Stomach (tissue), 9 donors: ENCODE data around the gene MAP3K1. TPM values are rescaled to one million over a fixed set of nuclear protein-coding genes. Genes with fewer than 3 reads are reported as not detected.
"Not testable (repeated sequence)": the region's sequence is repeated elsewhere in the genome, so short reads cannot be mapped to it uniquely, and the experiment has no call there.

Experiments
- DNase-seq, 2 donors: peaks; one replicate each; pipeline versions ENCODE4 v3.0.0 to v3.0.0-alpha.2; 2013 to 2019
- H3K27ac ChIP-seq, 5 donors: fragments of 200-600 bp in 4 of 5; sonication (generic) in 4 of 5; one replicate each; pipeline ENCODE4 v1.5.1; 2013 to 2019; ENCODE audit warnings: mild to moderate bottlenecking in 1 of 5, moderate library complexity in 1 of 5
- H3K27me3 ChIP-seq, 3 donors: fragments of 200-600 bp; sonication (generic); one replicate each; pipeline ENCODE4 v1.5.1; 2017 to 2019; ENCODE audit warnings: mixed run types in 1 of 3
- H3K36me3 ChIP-seq, 4 donors: fragments of 200-600 bp; sonication (generic); 1 replicate in 3 of 4; 2 replicates in 1 of 4; pipeline ENCODE4 v1.5.1; 2016 to 2019
- H3K4me1 ChIP-seq, 4 donors: fragments of 200-600 bp; sonication (generic); one replicate each; pipeline ENCODE4 v1.5.1; 2016 to 2019
- H3K4me3 ChIP-seq, 4 donors: fragments of 200-600 bp; sonication (generic) in 3 of 4; one replicate each; pipeline ENCODE4 v1.5.1; 2016 to 2019; ENCODE audit warnings: mild to moderate bottlenecking in 1 of 4
- H3K9me3 ChIP-seq, 4 donors: fragments of 200-600 bp; sonication (generic); one replicate each; pipeline ENCODE4 v1.5.1; 2016 to 2019
- EP300 ChIP-seq: sonication (generic); formaldehyde crosslinking; IDR thresholded peaks from one replicate; pipeline ENCODE4 v1.6.1; 2017; ENCODE audit warnings: antibody characterized with exemption
- POLR2A ChIP-seq, 4 donors: fragments of 450-650 bp; IDR thresholded peaks; one replicate each; pipeline ENCODE4 v1.6.1; 2016; ENCODE audit warnings: antibody characterized with exemption in 4 of 4, control low read depth in 2 of 4, mild to moderate bottlenecking in 1 of 4, moderate library complexity in 1 of 4
- POLR2AphosphoS5 ChIP-seq, 3 donors: sonication (generic); formaldehyde crosslinking; IDR thresholded peaks; one replicate each; pipeline ENCODE4 v1.6.1; 2016; ENCODE audit warnings: antibody characterized with exemption in 3 of 3
- WGBS, 5 donors: extraction: QIAGEN DNeasy Blood & Tissue Kit in 3 of 5; methylation state at CpG; one replicate each; pipeline versions ENCODE4 v1.1.5 to v1.1.7; 2013 to 2018; 5-methylcytosine and 5-hydroxymethylcytosine counted together
- intact Hi-C: fragments of 100-400 bp; cut with DNase I; formaldehyde crosslinking; loops from one replicate; pipeline ENCODE4 v1.15.1; 2023; ENCODE audit warnings: low total_unique reads
- polyA plus RNA-seq, 3 donors: library from polyadenylated mRNA; stranded (reverse); fragments of 200-250 nt; gene quantifications; one replicate each; pipeline ENCODE4 v1.2.3, GENCODE V29; 2013
- total RNA-seq, 5 donors: library from RNA; depleted of rRNA; stranded (reverse); fragments of >200 nt; gene quantifications; one replicate each; pipeline versions ENCODE4 v1.1.0 to v1.2.3, GENCODE V29; 2014 to 2016
- TF ChIP-seq, protein P1 (sequence below), 7 experiments: fragments of 450-650 bp in 4 of 7; fragments of 200-600 bp in 3 of 7; sonication (generic) in 3 of 7; IDR thresholded peaks; one replicate each; pipeline ENCODE4 v1.5.1; 2016 to 2019; ENCODE audit warnings: antibody characterized with exemption in 7 of 7, control low read depth in 2 of 7, mild to moderate bottlenecking in 1 of 7
- donor health status: healthy with polysubstance abuse.
- donor health status: Bipolar disorder and iron deficiency.
- donor health status: healthy.

MAP3K1 gene
- total and polyA plus RNA-seq, 8 donors = 3.8 to 30.7 (median 7.7) TPM

- peak overlapping the region in 4 of 5 donors; percentile 41 to 96 (median 74) for H3K27ac ChIP-seq
- 22 to 36% (median 28%) methylated on average over 3 of the region's 3 CpGs for WGBS, 5 donors
- peaks cover 13 to 74% (median 47%) of the 10 kb centered on the region in 4 donors for H3K4me1 ChIP-seq
- no peaks in the 10 kb centered on the region for H3K27me3 ChIP-seq
- no peaks in the 10 kb centered on the region for H3K9me3 ChIP-seq
- DNase-seq = peak in 1 of 2 donors; percentile 51
- peak overlapping the region in 3 of 4 donors; percentile 9 to 92 (median 26) for H3K4me3 ChIP-seq
- H3K36me3 ChIP-seq = no peaks in the 10 kb centered on the region
- no peak for TF ChIP-seq POLR2A (IDR thresholded peaks at IDR 0.05)
- TF ChIP-seq, protein P1, sequence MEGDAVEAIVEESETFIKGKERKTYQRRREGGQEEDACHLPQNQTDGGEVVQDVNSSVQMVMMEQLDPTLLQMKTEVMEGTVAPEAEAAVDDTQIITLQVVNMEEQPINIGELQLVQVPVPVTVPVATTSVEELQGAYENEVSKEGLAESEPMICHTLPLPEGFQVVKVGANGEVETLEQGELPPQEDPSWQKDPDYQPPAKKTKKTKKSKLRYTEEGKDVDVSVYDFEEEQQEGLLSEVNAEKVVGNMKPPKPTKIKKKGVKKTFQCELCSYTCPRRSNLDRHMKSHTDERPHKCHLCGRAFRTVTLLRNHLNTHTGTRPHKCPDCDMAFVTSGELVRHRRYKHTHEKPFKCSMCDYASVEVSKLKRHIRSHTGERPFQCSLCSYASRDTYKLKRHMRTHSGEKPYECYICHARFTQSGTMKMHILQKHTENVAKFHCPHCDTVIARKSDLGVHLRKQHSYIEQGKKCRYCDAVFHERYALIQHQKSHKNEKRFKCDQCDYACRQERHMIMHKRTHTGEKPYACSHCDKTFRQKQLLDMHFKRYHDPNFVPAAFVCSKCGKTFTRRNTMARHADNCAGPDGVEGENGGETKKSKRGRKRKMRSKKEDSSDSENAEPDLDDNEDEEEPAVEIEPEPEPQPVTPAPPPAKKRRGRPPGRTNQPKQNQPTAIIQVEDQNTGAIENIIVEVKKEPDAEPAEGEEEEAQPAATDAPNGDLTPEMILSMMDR (IDR thresholded peaks at IDR 0.05) = no peak
- TF ChIP-seq POLR2AphosphoS5 (IDR thresholded peaks at IDR 0.05) = no peak
- intact Hi-C loops = no loop called here
Observed at GRCh38 chr5:56818450-56819037, 3.2 kb downstream of the MAP3K1 start.

- TF ChIP-seq, protein P1 (IDR thresholded peaks at IDR 0.05) = no peak
- TF ChIP-seq EP300 (no peak), POLR2A (IDR thresholded peaks at IDR 0.05) (no peak), POLR2AphosphoS5 (IDR thresholded peaks at IDR 0.05) (no peak)
- no peaks in the 10 kb centered on the region for H3K27me3 ChIP-seq
- no peaks in the 10 kb centered on the region for H3K36me3 ChIP-seq
- H3K4me1 ChIP-seq = peaks cover 16 to 75% (median 48%) of the 10 kb centered on the region in 4 donors
- intact Hi-C loops = no loop called here
- H3K27ac ChIP-seq = peak overlapping the region in 4 of 5 donors; percentile 41 to 96 (median 74)
- 34 to 48% (median 44%) methylated on average over 6 of the region's 6 CpGs for WGBS, 5 donors
- H3K4me3 ChIP-seq = peak overlapping the region in 3 of 4 donors; percentile 0 to 26 (median 9)
- DNase-seq = peak in 1 of 2 donors; percentile 53
- no peaks in the 10 kb centered on the region for H3K9me3 ChIP-seq
Observed at GRCh38 chr5:56819060-56819881, 3.9 kb downstream of the MAP3K1 start.

DNA sequence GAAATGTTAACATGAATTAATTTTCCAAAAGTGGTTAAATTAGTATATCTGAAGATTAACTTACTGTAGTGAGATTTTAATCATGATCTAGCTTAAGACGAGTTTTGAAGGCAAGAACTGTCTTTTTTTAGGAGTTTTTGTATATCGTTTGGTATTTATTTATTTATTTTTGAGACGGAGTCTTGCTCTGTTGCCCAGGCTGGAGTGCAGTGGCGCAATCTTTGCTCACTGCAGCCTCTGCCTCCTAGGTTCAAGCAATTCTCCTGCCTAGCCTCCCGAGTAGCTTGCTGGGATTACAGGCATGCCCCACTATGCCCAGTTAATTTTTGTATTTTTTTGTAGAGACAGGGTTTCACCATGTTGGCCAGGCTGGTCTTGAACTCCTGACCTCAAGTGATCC, 6.5 kb downstream of the MAP3K1 start:
- DNase-seq, H3K4me3 ChIP-seq, intact Hi-C loops, H3K27me3 ChIP-seq, H3K9me3 ChIP-seq, H3K27ac ChIP-seq, H3K36me3 ChIP-seq: not testable (repeated sequence)
- H3K4me1 ChIP-seq = peaks cover 30 to 98% (median 65%) of the 10 kb centered on the region in 4 donors
- 81 to 91% (median 87%) methylated on average over 5 of the region's 5 CpGs for WGBS, 5 donors

DNA sequence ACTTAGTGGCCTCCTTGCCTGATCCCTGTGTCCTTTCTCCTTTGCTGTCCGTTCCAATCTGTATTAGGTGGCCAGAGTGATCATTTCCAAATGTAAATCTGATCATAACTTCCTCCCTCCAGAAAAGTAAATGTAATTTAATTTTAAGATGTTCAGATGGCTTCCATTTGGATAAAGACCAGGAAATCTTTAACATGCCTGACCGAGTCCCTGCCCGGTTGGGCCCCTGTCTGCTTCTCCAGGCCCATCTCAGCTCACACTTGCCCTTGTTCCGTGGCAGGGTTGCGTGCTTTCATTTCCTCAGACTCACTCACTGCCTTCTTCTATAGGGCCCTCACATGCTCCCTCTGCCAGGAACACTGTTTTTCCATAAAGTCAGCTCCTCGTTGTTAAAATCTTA, 7.6 kb downstream of the MAP3K1 start:
- peak overlapping the region in 2 of 5 donors; percentile 24 for H3K27ac ChIP-seq
- TF ChIP-seq POLR2AphosphoS5 (IDR thresholded peaks at IDR 0.05) = no peak
- TF ChIP-seq, protein P1 (IDR thresholded peaks at IDR 0.05) = no peak
- TF ChIP-seq EP300 = no peak
- no peak for TF ChIP-seq POLR2A (IDR thresholded peaks at IDR 0.05)
- 61 to 70% (median 63%) methylated on average over 6 of the region's 6 CpGs for WGBS, 5 donors
- intact Hi-C loops = no loop called here
- H3K9me3 ChIP-seq = no peaks in the 10 kb centered on the region
- peaks cover 35 to 97% (median 69%) of the 10 kb centered on the region in 4 donors for H3K4me1 ChIP-seq
- H3K36me3 ChIP-seq = no peaks in the 10 kb centered on the region
- no peak overlapping the region for H3K4me3 ChIP-seq
- DNase-seq = peak in 1 of 2 donors; percentile 35
- H3K27me3 ChIP-seq = no peaks in the 10 kb centered on the region
